ENCODE measurements around the gene SND1.

DNA sequence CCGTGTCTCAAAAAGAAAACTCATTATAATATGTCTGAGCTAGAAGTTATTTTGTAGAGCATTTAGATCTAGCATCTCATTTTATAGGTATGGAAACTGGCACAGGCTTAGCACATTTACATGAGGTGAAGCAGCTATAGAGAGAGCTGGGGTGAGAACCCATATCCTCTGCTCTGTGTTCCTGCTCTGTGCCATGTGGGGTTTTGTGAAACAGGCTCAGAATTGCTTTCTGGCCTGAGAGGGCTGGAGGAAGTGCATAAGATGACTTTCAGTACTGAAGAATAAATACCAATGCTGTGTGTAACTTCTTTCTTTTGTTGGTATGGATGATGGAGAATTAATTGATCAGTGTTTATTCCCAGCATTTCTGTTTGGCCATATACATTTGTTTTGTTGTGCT lies 220.1 kb downstream of the SND1 start:
- TF ChIP-seq, protein P1, sequence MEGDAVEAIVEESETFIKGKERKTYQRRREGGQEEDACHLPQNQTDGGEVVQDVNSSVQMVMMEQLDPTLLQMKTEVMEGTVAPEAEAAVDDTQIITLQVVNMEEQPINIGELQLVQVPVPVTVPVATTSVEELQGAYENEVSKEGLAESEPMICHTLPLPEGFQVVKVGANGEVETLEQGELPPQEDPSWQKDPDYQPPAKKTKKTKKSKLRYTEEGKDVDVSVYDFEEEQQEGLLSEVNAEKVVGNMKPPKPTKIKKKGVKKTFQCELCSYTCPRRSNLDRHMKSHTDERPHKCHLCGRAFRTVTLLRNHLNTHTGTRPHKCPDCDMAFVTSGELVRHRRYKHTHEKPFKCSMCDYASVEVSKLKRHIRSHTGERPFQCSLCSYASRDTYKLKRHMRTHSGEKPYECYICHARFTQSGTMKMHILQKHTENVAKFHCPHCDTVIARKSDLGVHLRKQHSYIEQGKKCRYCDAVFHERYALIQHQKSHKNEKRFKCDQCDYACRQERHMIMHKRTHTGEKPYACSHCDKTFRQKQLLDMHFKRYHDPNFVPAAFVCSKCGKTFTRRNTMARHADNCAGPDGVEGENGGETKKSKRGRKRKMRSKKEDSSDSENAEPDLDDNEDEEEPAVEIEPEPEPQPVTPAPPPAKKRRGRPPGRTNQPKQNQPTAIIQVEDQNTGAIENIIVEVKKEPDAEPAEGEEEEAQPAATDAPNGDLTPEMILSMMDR (IDR thresholded peaks at IDR 0.05), result no peak
- TF ChIP-seq POLR2A (IDR thresholded peaks at IDR 0.05), result no peak

All from vagina (tissue), 2 donors.